Measurements from ENCODE around the gene SWT1.
"Not testable (repeated sequence)": the region's sequence is repeated elsewhere in the genome, so short reads cannot be mapped to it uniquely, and the experiment has no call there.

SWT1 gene

DNA sequence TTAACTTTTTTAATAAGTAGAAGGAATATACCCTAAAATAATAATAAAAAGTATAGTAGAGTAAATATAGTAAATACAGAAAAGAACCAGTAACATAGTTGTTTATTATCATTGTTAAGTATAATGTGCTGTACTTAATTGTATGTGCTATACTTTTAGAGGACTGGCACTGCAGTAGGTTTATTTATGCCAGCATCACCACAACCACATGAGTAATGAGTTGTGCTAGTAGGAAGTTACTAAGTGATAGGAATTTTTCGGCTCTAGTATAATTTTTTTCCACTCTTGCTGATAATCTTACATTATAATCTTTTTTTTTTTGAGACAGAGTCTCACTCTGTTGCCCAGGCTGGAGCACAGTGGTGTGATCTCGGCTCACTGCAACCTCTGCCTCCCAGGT is 88.5 kb downstream of the SWT1 start:
- DNase-seq (ENCODE audit: low read depth in 2 of 2): no peak

DNA sequence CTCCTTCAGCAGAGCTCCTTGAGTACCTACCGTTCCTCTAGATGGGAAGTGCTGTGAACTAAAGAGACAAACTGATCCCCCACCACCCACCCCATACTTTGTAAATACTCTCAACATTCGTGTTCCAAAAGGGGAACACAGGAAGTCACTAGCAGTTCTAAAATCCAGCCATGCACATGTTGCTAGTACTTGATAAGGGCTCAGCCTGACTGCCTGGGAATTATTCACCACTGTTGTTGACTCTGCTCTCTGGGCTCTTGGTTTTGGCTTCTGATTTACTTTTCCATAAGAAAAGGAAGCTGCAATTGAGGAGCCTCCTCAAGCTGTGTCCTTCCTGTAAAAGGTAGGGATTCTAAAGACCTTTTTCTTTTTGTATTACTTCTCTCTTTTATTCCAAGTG is 92.6 kb downstream of the SWT1 start:
- DNase-seq (ENCODE audit: low read depth in 2 of 2): no peak

DNA sequence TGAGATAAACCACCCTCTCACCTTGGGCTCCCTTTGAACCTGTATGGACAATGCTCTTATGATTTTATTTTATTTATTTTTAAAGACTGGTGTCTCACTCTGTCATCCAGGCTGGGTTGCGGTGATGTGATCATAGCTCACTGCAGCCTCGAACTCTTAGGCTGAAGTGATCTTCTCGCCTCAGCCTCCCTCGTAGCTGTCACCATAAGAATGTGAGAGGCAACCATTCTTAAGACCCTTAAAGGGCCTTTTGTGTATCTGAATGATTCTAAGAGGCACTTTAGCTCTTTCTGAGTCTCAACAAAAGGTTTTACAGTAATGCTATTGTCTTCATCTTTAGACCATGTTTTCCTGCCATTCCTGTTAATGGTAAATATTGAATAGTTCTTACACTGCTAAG is 93.1 kb downstream of the SWT1 start:
- no peak for DNase-seq (ENCODE audit: low read depth in 2 of 2)

DNA sequence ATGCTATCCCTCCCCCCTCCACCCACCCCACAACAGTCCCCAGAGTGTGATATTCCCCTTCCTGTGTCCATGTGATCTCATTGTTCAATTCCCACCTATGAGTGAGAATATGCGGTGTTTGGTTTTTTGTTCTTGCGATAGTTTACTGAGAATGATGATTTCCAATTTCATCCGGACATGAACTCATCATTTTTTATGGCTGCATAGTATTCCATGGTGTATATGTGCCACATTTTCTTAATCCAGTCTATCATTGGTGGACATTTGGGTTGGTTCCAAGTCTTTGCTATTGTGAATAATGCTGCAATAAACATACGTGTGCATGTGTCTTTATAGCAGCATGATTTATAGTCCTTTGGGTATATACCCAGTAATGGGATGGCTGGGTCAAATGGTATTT is 95.0 kb downstream of the SWT1 start:
- DNase-seq (ENCODE audit: low read depth in 2 of 2): not testable (repeated sequence)

DNA sequence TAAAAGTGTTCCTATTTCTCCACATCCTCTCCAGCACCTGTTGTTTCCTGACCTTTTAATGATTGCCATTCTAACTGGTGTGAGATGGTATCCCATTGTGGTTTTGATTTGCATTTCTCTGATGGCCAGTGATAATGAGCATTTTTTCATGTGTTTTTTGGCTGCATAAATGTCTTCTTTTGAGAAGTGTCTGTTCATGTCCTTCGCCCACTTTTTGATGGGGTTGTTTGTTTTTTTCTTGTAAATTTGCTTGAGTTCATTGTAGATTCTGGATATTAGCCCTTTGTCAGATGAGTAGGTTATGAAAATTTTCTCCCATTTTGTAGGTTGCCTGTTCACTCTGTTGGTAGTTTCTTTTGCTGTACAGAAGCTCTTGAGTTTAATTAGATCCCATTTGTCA is 95.4 kb downstream of the SWT1 start:
- not testable (repeated sequence) for DNase-seq (ENCODE audit: low read depth in 2 of 2)

DNA sequence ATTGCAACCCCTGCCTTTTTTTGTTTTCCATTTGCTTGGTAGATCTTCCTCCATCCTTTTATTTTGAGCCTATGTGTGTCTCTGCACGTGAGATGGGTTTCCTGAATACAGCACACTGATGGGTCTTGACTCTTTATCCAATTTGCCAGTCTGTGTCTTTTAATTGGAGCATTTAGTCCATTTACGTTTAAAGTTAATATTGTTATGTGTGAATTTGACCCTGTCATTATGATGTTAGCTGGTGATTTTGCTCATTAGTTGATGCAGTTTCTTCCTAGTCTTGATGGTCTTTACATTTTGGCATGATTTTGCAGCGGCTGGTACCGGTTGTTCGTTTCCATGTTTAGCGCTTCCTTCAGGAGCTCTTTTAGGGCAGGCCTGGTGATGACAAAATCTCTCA is 98.6 kb downstream of the SWT1 start:
- not testable (repeated sequence) for DNase-seq (ENCODE audit: low read depth in 2 of 2)

DNA sequence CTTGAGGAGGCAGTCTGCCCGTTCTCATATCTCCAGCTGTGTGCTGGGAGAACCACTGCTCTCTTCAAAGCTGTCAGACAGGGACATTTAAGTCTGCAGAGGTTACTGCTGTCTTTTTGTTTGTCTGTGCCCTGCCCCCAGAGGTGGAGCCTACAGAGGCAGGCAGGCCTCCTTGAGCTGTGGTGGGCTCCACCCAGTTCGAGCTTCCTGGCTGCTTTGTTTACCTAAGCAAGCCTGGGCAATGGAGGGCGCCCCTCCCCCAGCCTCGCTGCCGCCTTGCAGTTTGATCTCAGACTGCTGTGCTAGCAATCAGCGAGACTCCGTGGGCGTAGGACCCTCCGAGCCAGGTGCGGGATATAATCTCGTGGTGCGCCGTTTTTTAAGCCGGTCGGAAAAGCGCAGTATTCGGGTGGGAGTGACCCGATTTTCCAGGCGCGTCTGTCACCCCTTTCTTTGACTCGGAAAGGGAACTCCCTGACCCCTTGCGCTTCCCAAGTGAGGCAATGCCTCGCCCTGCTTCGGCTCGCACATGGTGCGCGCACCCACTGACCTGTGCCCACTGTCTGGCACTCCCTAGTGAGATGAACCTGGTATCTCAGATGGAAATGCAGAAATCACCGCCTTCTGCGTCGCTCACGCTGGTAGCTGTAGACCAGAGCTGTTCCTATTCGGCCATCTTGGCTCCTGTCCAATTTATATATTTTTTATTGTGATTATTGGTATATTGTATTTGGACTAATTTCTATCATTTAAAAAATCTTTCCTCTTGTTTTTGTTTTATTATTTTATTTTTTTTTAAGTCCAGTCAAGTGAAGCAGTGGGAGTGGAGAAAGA is 100.4 kb downstream of the SWT1 start:
- not testable (repeated sequence) for DNase-seq (ENCODE audit: low read depth in 2 of 2)

DNA sequence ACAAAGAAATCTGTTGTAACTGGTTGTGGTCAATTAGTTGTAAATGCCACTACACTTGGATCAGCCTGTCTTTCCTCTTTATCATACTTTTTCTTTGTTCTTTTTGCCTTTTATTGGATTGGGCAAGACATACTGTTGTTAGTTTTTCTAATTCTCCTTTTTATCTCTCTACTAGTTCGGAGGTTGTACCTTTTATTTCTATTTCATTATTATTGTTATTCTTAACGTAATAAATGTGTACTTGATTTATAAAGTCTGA is 100.9 kb downstream of the SWT1 start:
- DNase-seq (ENCODE audit: low read depth in 2 of 2): no peak

DNA sequence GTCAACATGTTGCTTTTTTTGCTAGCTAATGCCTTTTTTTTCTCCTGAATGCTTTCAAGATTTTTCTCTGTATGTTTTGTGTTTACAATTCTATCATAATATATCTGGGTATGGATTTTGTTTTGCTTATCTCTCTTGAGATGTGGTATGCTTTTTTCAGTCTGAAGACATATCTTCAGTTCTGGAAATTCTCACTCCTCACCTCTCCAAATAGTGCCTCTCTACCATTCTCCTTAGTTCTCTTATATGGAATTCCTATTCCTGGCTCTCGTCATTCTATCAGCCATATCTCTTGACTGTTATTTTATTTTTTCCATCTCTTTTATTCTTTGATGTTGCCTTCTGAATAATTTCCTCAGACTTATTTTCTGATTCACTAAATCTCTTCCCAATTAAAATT is 101.7 kb downstream of the SWT1 start:
- DNase-seq (ENCODE audit: low read depth in 2 of 2): no peak

DNA sequence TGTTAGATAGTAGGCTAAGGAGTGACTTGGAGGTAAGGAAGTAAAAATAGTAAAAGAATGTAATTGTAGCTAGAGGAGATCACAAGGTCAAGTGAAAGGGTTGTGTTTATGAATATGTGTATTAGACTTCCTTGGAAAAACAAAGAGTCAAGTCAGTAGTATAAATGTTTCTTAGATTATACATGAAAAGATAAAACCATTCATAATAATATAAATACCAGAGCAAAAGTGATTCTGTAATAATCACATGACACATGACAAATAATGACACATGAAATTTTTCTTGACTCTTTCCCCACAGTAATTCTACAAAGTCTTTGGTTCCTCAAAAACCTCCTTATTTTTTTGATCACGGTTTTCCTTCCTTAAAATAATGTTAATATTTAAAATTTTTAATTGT is 103.6 kb downstream of the SWT1 start:
- no peak for DNase-seq (ENCODE audit: low read depth in 2 of 2)

DNA sequence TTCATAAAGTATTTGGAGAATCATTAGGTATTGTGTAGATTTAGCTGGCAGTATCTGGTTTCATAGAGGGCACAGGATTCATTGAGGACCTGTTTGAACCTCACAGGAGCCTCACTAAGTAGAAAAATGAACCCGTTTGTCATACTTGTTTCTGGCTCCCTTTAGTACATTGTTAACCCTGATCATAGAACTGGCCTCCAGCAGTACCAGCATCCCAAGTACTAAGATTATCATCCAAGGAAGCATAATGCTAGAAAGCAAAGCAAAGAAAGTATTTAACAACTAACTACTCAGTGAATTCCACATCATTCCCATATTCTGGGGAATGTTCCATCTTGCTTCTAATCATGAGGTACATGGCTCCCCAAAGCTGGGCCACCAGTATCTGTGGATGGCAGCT is 105.2 kb downstream of the SWT1 start:
- DNase-seq (ENCODE audit: low read depth in 2 of 2): no peak

DNA sequence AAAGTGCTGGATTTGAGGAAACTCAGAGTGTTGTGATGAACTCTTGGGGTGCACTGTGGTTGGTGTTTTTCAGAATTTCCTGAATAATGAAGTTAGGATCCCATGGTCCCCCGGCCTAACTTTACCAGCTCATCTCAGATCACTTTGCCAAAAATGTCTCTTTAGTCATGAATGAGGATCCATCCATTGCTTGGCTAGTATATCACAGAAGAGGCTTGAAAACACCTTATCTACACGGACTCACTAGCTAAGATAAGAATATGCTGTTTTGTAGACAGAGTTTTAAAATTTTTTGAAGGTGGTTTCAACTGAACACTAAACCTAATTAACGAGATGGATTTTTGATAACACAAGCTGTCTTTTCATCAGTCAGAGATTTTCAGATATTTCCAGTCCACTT is 106.3 kb downstream of the SWT1 start:
- no peak for DNase-seq (ENCODE audit: low read depth in 2 of 2)

DNA sequence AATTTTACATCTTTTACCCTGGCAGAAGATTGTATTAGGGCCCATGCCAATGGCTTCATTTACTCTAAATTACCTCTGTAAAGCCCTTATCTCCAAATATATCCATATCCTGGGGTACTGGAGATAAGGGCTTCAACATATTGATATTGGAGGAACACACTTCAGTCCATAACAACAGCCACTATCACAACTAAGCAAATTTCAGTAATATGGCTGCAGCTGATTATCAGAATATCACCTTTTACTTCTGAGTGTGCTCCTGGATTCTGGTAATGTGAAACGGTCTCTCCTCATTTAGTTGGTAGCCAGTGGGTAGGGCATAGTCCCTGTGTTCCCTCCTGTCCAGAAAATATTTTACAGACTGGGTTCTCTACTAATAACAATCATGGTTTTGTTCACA is 106.8 kb downstream of the SWT1 start:
- DNase-seq (ENCODE audit: low read depth in 2 of 2): no peak

DNA sequence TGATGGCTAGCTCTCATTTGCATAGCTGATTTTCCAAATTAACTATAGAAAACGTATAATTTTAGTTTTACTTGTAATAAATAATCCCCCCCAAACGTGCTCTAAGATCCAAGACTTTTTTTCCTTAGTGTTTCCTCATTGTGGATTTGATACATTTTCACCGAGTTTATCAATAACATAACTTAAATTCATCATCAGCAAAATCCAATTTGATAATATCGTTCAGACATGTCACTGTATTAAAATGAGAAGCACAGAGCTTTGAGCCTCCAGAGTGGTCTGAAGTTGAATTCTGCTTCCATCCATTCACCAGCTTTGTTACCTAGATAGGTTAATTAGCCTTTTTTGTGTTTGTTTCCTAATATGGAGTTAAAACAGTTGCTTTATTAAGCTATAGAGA is 108.3 kb downstream of the SWT1 start:
- DNase-seq (ENCODE audit: low read depth in 2 of 2): no peak

DNA sequence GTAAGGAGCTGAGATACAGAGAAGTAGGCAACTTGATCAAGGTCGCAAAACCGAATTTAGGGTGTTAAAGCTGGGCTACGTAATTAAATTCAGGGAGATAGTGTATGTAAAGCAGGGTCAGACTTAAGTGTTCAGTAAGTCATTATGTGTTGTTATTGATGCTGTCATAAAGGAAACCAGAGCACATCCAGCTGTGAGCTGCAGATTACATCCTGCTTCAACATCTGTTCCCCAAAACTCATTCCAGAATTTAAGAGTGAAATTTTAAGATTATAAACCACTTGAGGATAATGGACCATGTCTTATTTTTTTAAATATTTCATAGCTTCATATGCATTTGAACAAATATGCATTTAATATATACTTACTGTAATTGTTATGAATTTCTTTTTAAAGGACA is 110.3 kb downstream of the SWT1 start:
- DNase-seq (ENCODE audit: low read depth in 2 of 2): no peak

DNA sequence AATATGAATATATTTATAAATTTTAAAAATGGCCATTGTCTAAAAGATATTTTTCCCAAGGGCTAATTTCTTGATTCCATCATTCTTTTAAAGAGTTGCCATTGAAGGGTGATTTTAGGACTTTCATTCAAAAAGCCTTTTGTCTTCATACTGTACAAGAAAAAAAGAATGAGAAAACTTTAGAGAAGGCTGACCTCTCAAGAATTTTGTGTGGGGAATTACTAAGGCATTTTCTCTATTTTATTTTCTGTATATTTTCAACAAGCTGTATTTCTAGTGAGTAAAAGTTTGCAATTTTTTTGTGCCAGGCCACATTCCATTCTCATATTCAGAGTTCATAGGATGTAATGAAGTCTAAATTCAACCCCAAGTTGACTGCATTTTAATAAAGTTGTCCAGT is 110.7 kb downstream of the SWT1 start:
- DNase-seq (ENCODE audit: low read depth in 2 of 2): no peak

DNA sequence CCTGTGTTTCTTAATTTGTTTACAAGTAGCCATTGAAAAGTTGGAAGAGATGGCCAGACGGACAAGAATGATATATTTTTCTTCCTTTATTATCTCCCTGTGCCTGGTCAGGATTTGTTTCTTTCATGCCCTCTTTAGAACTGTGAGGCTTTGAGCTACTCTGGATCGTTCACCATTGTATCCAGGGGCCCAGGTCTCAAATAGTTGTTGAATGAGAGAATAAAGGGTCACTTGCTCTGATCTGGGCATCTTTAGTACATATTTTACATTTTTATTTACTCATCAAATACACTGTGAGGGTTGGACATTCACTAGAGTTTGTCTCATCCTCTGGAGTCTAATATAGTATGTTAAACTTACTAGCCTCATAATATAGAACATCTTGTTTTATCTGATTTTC is 111.4 kb downstream of the SWT1 start:
- DNase-seq (ENCODE audit: low read depth in 2 of 2): no peak

DNA sequence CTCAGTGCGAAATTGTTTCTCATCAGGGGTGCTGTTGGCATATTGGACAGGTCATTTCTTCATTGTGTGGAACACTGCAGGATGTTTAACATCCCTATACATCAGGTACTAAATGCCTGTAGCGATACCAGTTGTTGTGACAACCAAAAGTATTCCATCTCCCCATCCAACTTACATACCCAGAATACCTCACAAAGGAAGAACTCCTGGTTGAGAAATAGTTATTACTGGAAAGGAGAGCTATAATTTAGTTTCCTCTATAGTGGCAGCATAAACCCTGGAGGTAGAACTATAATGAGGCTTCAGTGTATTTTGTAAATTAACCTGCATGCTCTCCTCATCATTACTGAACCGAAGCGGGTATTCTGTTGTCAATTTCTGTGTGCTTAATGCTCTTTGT is 115.0 kb downstream of the SWT1 start:
- no peak for DNase-seq (ENCODE audit: low read depth in 2 of 2)

DNA sequence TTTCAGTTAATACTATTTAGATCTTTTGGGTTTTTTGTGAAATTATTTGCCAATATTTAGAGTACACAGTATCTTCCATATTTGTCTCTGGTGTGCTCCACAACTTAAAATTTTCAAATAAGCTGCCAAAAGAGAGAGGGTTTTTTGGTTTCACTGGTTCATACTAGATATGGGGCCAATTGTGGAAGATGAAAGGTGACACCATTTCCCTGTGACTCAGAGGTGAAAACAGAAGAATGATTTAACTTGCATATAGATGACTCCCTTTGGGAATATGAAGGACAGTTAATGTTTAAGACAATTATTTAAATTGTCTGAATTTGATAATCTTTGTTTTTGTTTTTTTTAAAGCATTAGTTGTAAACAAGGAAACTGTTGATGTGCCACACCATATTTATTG is 122.6 kb downstream of the SWT1 start:
- no peak for DNase-seq (ENCODE audit: low read depth in 2 of 2)

DNA sequence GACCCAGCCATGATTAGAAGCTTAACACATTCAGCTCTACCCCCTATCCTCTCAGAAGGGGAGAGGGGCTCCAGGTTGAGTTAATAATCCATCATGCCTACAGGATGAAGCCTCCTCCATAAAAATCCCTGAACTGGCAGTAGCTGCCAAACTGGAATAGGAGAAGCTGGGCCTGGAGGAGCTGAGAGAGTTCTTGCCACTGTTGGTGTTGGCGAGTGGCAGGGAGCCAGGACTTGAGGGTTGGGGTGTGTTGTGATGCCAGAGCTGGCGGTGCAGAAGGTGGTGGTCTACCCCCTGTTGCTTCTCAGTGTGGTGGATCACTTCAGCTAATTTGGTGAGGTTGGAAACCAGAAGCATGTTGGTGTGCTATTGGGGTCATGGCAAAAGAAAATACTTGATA is 123.6 kb downstream of the SWT1 start:
- DNase-seq (ENCODE audit: low read depth in 2 of 2): no peak

DNA sequence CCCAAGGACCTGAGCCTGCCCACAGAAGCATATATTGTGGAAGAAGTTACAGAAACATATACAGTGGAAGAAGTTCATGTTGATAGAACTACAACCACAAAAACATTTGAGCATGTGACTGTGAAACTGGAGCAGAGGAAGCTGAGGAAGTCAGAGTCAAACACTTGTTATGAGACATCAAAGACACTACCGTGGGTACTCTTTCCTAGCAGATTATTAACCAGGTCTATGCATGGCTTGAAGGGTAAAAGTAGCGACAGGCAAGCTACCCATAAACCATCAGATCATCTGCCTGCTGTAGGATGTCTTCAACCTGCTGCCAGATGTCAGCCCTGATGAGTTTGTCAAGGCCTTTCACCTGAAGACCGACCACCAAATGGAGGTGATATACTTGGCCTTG is 124.3 kb downstream of the SWT1 start:
- DNase-seq (ENCODE audit: low read depth in 2 of 2): no peak

DNA sequence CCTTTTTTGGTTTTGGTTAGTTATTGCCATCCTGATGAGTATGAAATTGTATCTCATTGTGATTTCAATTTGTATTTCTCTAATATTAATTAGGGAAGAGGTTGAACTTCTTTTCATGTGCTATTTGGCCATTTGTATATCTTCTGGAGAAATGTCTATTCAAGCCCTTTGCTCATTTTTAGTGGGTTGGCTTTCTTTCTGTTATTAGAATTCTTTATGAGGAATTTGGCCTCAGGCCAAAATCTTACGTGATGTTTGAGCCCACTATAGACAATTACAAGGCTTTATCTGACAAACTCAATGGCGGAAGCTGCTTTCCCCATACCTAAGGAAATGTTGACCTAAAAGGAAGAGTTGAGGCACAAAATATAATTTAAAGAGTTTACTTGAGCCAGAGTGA is 127.1 kb downstream of the SWT1 start:
- no peak for DNase-seq (ENCODE audit: low read depth in 2 of 2)

DNA sequence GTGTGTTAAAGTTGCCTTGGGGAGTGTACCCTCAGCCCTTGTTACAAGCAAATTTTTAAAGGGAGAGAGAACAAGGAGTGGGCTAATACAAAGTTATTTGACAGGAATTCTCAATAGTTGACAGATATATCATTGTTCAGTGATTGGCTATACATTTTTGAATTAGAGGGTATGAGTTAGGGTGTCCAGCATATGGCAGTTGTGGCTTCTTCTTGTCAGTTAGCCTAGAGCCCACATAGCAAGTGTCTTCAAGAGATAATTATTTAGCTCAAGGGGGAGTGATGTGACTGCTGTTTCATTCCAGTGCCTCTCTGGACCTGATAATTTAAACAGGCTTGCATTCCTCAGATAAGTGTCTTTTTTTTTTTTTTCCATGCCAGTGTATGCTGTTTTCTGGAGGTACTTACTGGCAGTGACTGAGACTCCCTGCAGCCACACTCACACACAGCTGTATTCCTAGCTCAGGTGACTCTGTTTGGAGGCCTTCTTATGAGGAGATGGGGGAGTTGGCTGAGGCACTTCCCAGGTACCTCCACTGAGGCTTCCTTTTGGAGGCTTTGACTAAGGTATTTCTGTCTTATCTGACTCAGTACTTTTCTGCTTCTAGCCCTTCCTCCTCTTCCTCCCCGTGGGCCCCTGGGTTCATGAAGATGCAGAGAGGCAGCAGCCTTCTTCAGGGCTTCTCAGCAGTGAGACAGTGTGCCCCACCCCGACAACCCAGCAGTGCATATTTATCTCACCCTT is 127.7 kb downstream of the SWT1 start:
- DNase-seq (ENCODE audit: low read depth in 2 of 2): no peak

DNA sequence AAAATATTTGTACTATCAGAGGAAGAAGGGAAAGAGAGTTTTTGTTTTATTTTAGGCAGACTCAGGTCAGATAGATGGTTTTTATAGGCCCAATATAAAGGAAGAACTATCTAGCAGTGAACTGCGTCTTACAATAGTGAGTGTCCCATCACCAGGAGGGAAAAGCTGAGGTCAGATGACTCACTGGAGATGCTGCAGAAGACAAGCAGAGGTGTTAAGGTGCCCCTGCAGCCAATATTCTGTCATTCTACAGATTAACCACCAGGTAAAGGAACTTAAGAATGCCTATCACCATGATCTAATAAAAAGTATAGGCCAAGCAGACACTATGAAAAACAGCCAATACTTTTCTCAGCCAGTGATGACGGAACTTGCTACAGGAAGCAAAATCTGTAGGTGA is 130.5 kb downstream of the SWT1 start:
- DNase-seq (ENCODE audit: low read depth in 2 of 2): no peak

Data from stimulated activated CD8-positive, alpha-beta memory T cell treated with anti-CD3 and anti-CD28 coated beads, Interleukin-2, amount 100 ng/mL, for 1 hour (primary cell).